NCI-H82 (cell line): ENCODE measurements around the gene TCL1A.
"Not testable (repeated sequence)": the region's sequence is repeated elsewhere in the genome, so short reads cannot be mapped to it uniquely, and the experiment has no call there.

Experiments used
- DNase-seq: peaks from one replicate; lab custom pipeline; 2025; lab: John Stamatoyannopoulos, UW

The TCL1A gene, protein sequence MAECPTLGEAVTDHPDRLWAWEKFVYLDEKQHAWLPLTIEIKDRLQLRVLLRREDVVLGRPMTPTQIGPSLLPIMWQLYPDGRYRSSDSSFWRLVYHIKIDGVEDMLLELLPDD

GRCh38 chr14:95713596-95714371 lies at the start of gene TCL1A:
Gene TCL1A, minus strand, starts transcription at chr14:95714125. Its CDS starts 59 bp downstream, at chr14:95714066.
- no peak for DNase-seq

DNA sequence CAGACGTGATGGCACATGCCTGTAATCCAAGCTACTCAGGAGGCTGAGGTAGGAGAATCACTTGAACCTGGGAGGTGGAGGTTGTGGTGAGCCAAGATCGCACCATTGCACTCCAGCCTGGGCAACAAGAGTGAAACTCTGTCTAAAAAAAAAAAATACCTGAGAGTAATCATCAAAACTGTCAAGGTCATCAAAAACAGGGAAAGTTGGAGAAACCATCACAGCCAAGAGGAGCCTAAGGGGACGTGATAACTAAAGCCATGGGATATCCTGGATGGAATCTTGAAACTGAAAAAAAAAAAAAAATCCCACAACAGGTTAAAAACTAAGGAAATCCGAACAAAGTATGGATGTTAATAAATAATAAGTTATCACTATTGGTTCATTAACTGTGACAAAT lies 49.1 kb upstream of the TCL1A start:
- not testable (repeated sequence) for DNase-seq

GRCh38 chr14:95761436-95761835 lies 47.5 kb upstream of the TCL1A start:
- no peak for DNase-seq

- no peak for DNase-seq
Observed at GRCh38 chr14:95760596-95760995, 46.7 kb upstream of the TCL1A start.

DNA sequence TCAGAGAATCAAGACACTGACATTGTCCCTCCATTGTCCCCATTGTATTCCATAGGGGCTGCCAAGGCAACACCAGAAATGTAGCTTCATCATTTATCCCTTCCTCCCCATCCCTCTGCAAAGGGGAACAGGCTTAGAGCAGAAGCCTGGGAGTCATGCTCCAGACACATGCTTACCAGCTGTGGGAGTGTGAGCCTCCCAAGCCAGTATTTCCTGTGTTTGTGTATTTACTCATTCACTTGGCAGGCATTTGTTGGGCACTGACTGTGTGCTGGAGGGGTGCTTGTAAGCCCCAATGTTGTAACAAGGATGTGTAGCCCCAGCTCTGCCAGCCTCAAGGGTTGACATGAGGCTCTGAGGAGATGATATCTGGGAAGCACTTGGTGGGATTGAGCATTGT lies 46.0 kb upstream of the TCL1A start:
- DNase-seq = no peak

DNA sequence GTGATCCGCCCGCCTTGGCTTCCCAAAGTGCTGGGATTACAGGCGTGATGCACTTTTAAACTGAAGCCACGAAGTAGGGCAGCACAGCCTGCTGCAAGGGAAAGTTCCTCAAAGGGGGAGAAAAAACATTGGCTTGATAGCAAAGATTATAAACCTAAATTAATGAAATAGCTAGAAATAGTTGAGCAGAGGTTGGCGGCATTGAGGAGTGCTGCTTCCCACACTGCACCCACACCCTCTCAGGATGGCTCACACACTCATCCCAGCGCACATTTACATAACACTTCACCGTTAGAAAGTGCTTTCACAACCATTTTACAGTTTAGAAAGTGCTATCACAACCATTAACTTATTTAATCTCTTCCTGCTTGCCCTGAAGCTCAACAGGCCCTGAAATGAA lies 44.4 kb upstream of the TCL1A start:
- DNase-seq = no peak

DNA sequence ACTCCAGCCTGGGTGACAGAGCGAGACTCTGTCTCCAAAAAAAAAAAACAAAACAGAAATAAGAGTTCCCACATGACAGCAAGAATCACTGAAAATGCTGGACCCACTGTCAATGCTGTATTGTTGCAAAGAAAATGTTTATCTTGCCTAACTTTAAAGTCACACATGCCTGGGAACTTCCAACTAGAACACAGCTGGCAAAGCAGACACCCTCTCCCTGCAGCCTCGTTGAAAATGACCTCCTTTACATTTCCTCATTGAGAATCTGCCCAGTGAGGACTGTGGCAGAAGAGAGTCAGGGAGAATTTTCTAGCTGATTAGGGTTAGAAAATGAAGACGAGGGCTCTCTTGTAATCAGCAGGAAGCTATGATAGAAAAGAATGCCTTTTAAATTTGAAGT lies 42.8 kb upstream of the TCL1A start:
- DNase-seq = no peak

DNA sequence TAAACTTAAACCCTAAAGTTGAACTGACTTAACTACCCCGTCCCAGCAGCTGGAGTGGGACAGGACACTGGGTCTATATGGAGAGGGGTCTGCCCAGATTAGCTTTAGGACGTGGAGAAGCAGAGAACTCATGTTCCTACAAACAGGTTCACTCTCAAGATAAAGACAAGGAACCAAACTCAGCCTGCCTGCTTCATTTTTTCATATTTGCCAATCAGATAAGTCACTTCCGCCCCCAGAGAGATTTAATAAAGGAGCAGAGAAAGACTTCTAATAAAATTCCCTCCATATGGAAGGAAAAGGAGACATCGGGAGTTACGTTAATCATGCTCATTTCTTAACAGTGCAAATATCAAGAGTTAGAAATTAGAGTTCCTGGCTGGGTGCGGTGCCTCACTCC lies 42.2 kb upstream of the TCL1A start:
- DNase-seq = no peak

- DNase-seq = no peak
Observed at GRCh38 chr14:95741781-95742180, 27.9 kb upstream of the TCL1A start.

DNA sequence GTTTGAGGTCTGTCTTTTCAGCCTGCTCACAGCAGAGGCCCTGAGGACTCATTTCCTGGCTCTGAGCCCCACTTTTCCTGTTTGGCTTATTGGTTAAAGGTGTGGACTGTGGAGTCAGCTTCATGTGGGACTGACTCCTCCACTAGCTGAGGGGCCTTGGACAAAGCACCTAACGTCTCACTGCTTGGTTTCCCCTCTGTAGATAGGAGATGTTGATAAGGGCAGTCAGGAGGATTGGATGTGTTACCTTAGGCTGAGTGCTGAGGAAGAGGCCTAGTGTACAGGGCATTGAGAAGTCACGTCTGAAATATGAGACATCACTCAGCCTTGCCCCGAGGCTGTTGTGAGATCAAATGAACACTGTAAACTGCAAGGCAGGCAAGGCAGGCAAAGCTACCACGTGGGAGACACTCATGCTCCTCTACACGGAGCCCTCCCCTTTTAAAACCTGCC lies 27.1 kb upstream of the TCL1A start:
- DNase-seq = no peak

- DNase-seq = no peak
Observed at GRCh38 chr14:95739356-95739755, 25.4 kb upstream of the TCL1A start.

- no peak for DNase-seq
Observed at GRCh38 chr14:95733212-95733611, 19.3 kb upstream of the TCL1A start.

- DNase-seq = no peak
Observed at GRCh38 chr14:95730126-95730525, 16.2 kb upstream of the TCL1A start.

DNA sequence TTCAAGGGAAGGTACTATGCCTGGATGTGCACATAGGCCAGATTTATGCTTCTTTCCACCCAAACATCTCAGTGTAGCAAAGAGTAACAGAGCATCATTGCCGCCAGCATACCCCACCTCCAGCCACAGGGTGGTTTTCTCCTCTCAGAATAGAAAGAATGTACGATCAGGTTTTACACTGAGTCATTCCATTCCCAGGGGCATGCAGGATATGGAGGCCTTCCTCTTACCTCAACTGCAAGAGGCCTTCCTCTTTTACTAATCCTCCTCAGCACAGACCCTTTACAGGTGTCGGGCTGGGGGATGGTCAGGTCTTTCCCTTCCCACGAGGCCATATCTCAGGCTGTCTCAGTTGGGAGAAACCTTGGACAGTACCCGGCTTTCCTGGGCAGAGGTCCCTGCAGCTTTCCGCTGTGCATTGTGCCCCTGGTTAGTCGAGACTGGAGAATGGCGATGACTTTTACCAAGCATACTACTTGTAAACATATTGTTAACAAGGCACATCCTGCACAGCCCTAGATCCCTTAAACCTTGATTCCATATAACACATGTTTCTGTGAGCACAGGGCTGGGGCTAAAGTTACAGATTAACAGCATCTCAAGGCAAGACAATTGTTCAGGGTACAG lies 15.6 kb upstream of the TCL1A start:
- DNase-seq = not testable (repeated sequence)

DNA sequence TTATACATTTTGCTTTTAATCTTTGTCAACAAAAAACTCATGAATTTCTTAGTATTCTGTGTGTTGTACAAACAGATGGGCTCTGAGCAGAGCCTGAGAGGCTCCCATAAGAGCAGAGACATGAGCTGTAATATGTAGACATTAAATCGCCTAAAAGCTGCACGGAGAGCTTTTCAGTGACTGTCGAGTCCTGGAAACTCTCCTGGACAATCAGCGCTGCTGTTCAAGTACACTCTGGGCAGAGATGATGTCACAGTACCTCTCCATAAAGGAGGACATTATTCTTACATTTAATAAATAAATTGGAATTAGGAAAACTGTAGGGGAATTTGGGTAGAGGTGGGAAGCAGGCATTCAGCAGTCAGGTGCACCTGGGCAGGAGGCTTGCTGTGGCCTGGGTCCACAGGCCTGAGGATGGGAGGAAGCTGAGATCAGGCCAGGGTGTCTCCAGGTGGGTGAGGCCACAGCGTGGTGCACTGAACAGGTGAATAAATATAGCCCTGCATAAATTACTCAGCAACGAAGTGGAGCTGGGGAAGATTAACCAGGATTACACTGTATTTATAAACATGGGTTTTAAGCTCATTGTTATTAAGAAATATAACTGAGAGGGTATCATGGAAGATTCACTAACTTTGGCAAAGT lies 13.3 kb upstream of the TCL1A start:
- DNase-seq = no peak

- DNase-seq = no peak
Observed at GRCh38 chr14:95725685-95726336, 11.9 kb upstream of the TCL1A start.

GRCh38 chr14:95722525-95723190 lies 8.7 kb upstream of the TCL1A start:
- DNase-seq = no peak

DNA sequence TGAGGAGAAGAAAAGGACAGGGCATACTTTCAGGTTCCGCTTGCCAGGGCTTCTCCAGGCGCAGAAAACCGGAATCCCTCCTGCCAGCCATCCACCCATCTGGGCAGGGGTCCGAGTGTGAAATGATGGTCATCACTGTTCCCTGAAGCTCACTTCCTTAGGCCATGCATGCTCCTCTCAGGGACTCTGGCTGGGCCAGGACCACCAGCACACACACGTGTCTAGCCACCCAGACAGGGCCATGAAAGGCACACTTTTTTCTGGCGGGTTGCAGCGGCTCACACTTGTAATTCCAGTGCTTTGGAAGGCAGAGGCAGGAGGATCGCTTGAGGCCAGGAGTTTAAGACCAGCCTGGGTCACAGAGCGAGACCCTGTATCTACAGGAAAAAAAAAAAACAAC lies 1.5 kb downstream of the TCL1A start:
- DNase-seq = no peak

DNA sequence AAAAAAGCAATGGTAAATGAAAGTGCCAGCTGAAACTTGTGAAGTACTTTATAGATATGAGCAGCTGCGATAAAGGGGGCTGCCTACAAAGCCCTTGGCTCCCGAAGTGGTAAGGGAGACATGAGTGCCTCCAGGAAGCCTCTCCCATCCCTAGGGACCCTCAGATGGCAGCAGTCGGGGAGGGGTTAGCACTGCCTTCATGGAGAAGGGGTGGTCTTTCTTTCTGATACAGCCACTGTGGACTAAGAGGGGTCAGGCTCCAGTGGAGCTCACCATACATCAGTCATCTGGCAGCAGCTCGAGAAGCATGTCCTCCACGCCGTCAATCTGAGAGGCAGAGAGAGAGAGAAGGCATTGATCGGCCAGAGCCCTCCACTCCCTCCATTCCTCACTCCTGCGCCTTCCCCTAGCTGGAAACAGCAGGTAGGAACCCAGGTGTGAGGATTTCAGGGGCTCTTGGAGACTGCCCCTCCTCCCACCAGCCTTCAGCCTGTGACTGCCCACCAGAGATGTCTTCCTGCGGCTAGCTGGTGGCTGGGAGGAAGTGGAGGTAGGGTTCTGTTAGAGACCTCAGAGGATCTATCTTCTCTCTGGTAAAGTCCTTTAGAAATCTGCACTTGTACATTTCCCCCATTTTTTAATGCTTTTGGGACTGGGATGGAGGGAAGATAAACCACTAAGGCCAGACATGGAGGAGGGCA lies 2.3 kb downstream of the TCL1A start:
- no peak for DNase-seq

GRCh38 chr14:95710106-95710505 lies 3.8 kb downstream of the TCL1A start:
- no peak for DNase-seq

DNA sequence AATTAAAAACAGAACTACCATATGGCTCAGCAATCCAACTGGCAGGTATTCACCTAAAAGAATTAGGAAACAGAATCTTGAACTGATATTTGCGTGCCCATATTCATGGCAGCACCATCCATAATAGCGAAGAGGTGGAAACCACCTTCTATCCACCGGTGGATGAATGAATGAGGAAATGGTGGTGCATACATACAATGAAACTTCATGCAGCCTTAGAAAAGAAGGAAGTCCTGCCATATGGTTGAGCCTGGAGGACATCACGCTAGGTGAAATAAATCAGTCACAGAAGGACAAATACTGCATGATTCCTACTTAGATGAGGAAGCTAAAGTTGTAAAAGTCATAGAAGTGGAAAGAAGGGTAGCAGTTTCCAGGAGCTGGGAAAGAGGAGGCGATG lies 6.6 kb downstream of the TCL1A start:
- no peak for DNase-seq
